Fibroblast of skin of left biceps (primary cell): Measurements from ENCODE around the gene TOGARAM1.

Experiments used
- DNase-seq, 2 experiments: peaks; one replicate each; pipeline ENCODE4 v3.0.0-alpha.2; 2013; ENCODE audit warnings: low read depth in 2 of 2

Gene TOGARAM1

GRCh38 chr14:44962334-44963043, 499 bp downstream of the TOGARAM1 start:
- DNase-seq, result no peak

GRCh38 chr14:44963044-44963528, 1.1 kb downstream of the TOGARAM1 start:
- no peak for DNase-seq

GRCh38 chr14:44963775-44964380, 1.9 kb downstream of the TOGARAM1 start:
- DNase-seq, result no peak

- DNase-seq, result no peak
These were observed 4.8 kb downstream of the TOGARAM1 start for GRCh38 chr14:44966601-44967336.

GRCh38 chr14:44968714-44969113, 6.7 kb downstream of the TOGARAM1 start:
- no peak for DNase-seq

GRCh38 chr14:44970907-44971306, 8.9 kb downstream of the TOGARAM1 start:
- DNase-seq, result no peak

DNA sequence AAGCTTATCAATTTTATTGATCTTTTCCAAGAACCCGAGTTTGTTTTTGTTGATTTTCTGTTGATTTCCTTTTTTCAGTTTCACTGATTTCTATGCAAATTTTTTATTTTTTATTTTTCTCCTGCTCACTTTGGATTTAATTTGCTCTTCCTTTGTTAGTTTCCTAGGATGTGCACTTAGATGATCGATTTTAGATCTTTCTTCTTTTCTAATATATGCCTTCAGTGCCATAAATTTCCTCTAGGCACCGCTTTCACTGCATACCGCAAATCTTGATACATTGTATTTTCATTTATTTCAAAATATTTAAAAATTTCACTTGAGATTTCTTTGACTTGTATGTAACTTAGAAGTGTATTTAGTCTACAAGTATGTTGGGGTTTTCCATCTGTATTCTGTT, 9.5 kb downstream of the TOGARAM1 start:
- no peak for DNase-seq

DNA sequence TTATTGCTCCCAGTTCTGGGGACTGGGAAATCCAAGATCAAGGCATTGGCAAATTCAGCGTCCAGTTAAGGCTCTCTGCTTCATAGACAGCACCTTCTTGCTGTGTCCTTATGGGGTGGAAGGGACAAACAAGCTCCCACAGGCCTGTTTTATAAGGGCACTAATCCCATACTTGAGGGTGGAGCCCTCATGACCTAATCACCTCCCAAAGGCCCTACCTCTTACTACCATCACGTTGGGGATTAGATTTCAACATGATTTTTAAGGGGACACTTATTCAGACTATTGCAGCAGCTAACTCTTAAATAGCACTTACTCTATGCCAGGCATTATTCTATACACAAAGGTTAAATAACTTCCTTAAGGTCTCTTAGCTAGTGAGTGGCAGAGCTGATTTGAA, 17.3 kb downstream of the TOGARAM1 start:
- no peak for DNase-seq

- DNase-seq, result no peak
These were observed 17.9 kb downstream of the TOGARAM1 start for GRCh38 chr14:44979740-44980356.

- no peak for DNase-seq
These were observed 19.2 kb downstream of the TOGARAM1 start for GRCh38 chr14:44981198-44981597.

DNA sequence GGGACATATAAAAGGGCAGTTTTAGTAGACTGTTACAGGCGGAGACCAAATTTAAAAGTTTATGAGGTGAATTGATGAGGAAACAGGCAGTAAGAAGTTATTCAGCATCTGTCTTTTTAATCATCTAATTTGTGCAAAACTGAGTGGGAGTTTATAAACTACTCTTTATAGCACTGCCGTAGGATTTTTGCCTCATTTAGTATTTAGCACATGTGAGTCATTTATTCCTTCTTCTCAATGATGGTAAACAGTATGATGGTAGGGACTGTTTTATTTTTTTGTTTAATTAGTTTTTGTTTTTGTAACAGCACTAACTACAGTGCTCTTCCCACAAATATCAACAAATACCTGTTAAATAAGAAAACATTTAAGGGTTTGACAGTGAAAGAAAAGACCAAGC, 20.6 kb downstream of the TOGARAM1 start:
- no peak for DNase-seq

DNA sequence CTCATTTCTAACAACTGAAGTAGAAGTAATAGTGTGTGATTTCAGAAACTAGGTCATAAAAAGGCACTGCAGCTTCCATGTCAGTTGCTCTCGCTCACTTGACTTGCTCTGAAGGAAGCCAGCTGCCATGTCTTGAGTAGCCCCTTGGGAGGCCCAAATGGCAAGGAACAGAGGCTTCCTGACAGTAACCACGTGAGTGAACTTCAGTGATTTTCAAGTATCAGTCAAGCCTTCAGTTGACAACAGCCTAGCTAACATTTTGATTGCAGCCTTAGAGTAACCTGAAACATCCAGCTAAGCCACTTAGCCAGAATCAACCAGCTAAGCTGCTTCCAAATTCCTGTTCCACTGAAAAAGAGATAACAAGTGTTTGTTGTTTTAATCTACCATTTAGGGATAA, 26.7 kb downstream of the TOGARAM1 start:
- DNase-seq, result no peak

GRCh38 chr14:44989497-44990440, 27.8 kb downstream of the TOGARAM1 start:
- no peak for DNase-seq

DNA sequence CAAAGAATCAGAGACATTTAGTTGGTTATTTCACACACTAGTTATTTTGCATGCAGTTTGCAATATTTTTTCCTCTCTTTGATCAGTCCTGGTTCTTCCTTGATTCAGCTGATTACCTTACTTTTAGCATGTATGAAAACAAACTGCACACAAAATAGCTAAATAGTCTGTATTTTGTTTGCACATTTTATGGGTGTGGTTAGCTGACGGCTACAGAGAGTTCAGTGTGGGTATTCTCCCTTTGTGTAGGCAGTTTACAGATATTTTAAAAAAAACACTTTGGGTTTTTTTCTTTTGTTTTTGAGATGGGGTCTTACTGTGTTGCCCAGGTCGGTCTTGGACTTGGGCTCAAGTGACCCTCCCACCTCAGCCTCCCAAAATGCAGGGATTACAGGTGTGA, 28.5 kb downstream of the TOGARAM1 start:
- DNase-seq, result no peak

DNA sequence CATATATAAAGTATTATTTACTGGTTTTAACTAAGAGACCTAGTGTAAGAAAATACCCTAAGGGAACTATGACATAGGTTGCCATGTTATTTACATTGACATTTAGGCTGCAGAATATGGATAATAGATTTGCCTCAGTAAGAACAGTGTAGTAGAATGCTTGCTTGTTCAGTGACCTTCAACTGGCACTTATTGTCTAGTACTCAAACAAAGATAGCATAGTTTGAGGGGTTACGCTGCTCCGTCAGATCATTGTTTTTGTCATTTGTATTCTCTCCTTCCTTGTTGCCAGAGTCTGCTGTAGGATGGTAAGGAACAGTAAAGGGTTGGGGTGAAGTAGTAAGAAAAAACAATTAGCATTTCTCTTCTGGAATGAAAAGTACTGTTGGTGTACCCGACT, 33.2 kb downstream of the TOGARAM1 start:
- no peak for DNase-seq

- no peak for DNase-seq
These were observed 33.8 kb downstream of the TOGARAM1 start for GRCh38 chr14:44995770-44996294.

- no peak for DNase-seq
These were observed 41.9 kb downstream of the TOGARAM1 start for GRCh38 chr14:45003924-45004323.

DNA sequence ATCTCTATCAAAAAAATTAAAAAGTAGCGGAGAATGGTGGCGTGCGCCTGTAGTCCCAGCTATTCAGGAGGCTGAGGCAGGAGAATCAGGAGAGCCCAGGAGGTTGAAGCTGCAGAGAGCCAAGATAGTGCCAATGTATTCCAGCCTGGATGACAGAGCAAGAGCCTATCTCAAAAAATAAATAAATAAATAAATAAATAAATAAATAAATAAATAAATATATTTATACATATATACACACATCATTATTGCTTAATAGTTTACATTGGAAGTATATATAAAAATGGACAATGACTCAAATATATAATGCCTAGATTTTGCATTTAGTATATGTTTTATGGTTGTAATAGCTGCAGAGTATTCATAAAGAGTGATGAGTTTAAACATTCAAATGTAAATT, 53.1 kb downstream of the TOGARAM1 start:
- DNase-seq, result no peak

- no peak for DNase-seq
These were observed 66.2 kb downstream of the TOGARAM1 start for GRCh38 chr14:45028107-45028626.

DNA sequence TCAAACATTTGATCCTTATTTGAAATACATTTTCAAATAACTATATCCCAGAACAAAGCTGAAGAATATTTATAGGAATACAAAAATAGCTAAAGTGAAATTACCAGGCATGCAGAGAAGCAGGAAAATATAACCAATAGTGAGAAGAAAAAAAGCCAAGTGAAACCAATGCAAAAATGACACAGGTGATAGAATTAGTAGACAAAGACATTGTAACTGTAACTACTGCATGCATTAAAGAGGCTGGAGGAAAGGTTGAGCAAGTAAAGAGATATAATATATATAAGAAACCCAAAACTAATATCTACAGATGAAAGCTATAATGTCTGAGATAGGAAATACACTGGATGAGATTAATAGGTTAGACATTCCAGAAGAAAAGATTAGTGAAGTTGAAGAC, 72.7 kb downstream of the TOGARAM1 start:
- no peak for DNase-seq

DNA sequence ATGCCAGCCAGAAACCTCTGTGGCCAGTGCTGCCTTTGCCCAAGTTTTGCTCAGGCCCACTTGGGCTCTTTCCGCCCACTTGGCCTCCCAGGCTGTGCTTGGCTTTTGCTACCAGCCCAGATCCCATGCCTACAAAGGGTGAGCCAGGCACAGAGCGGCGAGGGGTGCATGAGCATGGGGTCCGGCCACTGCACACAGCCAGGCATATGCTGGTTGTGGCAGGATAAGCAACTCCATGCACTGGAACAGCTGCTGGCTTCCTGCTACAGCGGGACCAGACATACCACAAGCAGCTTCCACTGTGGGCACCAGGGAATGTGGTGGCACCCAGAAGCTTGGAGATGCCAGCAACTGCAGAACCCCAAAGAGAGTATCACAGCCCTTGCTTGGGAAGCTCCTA, 76.3 kb downstream of the TOGARAM1 start:
- DNase-seq, result no peak
